NCI-H2227 (cell line): ENCODE measurements around the gene PCDHGA8.
"Not testable (repeated sequence)": the region's sequence is repeated elsewhere in the genome, so short reads cannot be mapped to it uniquely, and the experiment has no call there.

Experiments
- DNase-seq: peaks from one replicate; lab custom pipeline; 2025; ENCODE audit not compliant: unreplicated experiment; lab: John Stamatoyannopoulos, UW

The PCDHGA8 gene

DNA sequence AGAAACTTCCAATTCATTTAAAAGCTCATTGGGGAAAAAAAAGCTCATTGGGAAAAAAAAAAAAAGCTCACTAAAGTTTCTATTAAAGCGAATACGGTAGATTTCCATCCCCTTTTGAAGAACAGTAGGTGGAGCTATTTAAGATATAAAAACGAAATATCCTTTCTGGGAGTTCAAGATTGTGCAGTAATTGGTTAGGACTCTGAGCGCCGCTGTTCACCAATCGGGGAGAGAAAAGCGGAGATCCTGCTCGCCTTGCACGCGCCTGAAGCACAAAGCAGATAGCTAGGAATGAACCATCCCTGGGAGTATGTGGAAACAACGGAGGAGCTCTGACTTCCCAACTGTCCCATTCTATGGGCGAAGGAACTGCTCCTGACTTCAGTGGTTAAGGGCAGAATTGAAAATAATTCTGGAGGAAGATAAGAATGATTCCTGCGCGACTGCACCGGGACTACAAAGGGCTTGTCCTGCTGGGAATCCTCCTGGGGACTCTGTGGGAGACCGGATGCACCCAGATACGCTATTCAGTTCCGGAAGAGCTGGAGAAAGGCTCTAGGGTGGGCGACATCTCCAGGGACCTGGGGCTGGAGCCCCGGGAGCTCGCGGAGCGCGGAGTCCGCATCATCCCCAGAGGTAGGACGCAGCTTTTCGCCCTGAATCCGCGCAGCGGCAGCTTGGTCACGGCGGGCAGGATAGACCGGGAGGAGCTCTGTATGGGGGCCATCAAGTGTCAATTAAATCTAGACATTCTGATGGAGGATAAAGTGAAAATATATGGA is 38.1 kb downstream of the PCDHGA8 start, which contains the start of gene PCDHGA12:
Gene PCDHGA12 (plus strand): TSS at position 176 of the 782 bp plus-strand sequence. CDS start 253 bp downstream, at position 429.
- no peak for DNase-seq

DNA sequence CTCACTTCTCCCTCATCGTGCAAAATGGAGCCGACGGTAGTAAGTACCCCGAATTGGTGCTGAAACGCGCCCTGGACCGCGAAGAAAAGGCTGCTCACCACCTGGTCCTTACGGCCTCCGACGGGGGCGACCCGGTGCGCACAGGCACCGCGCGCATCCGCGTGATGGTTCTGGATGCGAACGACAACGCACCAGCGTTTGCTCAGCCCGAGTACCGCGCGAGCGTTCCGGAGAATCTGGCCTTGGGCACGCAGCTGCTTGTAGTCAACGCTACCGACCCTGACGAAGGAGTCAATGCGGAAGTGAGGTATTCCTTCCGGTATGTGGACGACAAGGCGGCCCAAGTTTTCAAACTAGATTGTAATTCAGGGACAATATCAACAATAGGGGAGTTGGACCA is 38.9 kb downstream of the PCDHGA8 start:
- no peak for DNase-seq

- not testable (repeated sequence) for DNase-seq
Observed at GRCh38 chr5:141432308-141432707, 39.9 kb downstream of the PCDHGA8 start.

- not testable (repeated sequence) for DNase-seq
Observed at GRCh38 chr5:141432726-141433125, 40.3 kb downstream of the PCDHGA8 start.

GRCh38 chr5:141434006-141434405 is 41.6 kb downstream of the PCDHGA8 start:
- no peak for DNase-seq

GRCh38 chr5:141437221-141437620 is 44.8 kb downstream of the PCDHGA8 start:
- no peak for DNase-seq

DNA sequence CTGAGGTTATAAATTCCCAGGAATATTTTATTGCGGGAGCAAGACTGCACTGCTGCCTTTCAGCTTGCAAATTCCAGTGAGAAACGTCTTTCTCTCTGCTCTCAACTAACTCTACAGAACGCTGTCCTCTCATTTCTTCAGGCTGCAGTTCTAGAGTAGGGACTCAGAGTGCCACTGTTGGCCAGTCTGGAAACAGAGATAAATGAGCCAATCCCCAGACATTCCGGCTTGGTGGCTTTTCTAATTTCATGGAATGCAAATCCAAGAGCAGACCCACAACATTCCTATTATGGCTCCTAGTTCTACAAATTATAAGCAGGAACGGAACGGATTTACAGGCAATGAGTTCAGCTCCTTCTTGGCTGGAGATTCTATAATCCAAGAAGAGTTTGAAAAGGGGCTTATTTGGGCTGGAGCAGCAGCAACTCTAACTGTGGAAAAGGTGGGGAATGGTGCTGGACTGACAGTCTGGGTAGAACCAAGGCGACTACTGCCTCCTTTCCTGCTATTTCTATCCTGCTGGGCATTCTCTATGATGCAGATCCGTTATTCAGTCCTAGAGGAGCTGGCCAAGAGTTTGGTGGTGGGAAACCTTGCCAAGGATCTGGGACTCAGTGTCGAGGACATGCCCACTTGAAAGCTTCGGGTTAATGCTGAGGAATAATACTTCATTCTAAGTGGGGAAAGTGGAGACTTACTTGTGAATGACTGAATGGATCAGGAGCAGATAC is 47.1 kb downstream of the PCDHGA8 start:
- no peak for DNase-seq

DNA sequence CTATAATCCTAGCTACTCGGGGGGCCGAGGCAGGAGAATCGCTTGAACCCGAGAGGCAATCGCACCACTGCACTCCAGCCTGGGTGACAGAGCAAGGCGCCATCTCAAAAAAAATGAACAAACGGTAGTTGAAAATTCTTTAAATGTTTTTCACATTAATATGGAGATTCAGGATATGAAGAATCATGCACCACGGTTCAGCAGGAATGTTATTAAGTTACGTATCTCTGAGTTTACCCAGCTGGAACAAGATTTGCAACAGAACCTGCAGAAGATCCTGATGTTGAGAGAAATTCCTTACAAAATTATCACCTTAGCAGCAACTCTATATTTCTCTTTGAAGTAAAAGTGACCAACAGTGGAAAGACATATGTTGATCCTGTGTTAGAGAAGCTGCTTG is 47.9 kb downstream of the PCDHGA8 start:
- DNase-seq, result no peak

DNA sequence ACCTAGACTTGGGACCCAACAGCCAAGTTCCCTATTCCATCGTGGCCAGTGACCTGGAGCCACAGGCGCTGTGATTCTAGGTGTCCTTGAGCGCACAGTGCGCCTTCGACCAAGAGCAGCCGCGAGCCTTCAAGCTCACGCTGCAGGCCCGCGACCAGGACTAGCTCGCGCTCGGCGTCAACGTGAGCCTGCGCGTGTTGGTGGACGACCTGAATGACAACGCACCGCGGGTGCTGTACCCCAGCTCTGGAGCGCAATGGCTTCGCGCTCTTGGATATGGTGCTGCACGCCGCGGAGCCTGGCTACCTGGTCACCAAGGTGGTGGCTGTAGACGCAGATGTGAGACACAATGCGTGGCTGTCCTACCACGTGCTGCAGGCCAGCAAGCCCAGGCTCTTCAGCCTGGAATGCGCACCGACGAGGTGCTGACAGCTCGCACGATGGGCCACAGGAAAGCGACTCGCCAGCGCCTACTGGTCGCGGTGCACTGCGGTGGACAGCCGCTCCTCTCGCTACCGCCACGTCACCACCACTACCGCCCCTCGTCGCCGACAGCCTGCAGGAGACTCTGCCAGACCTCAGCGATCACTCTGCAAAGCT is 49.2 kb downstream of the PCDHGA8 start:
- DNase-seq, result no peak
